Measurements from ENCODE around the gene CNPY3.
"Not testable (repeated sequence)": the region's sequence is repeated elsewhere in the genome, so short reads cannot be mapped to it uniquely, and the experiment has no call there.

- TF ChIP-seq CTCF, POLR2A (IDR thresholded peaks at IDR 0.05): not testable (repeated sequence)
Observed at GRCh38 chr6:42941356-42941755, 12.1 kb downstream of the CNPY3 start.

Measured in testis (tissue), 2 donors.